Ovary (tissue), 9 donors: Measurements from ENCODE around the gene DUSP19. TPM values are rescaled to one million over a fixed set of nuclear protein-coding genes. Genes with fewer than 3 reads are reported as not detected.

ENCODE experiments used
- DNase-seq, 5 donors: peaks; one replicate each; pipeline ENCODE4 v3.0.0-alpha.2; 2019 to 2020
- H3K27ac ChIP-seq, 2 donors: fragments of 200-600 bp; one replicate each; pipeline versions ENCODE4 v1.5.1 to v1.8.0; 2019 to 2022
- H3K27me3 ChIP-seq: fragments of 200-600 bp; one replicate; pipeline ENCODE4 v1.8.0; 2022
- H3K36me3 ChIP-seq: fragments of 200-600 bp; sonication (generic); one replicate; pipeline ENCODE4 v1.5.1; 2019
- H3K4me1 ChIP-seq: one replicate; pipeline ENCODE4 v1.8.1; 2013; ENCODE audit warnings: mild to moderate bottlenecking, moderate library complexity; ENCODE audit not compliant: insufficient read depth
- H3K4me3 ChIP-seq: fragments of 200-600 bp; sonication (generic); one replicate; pipeline ENCODE4 v1.5.1; 2017
- H3K9me3 ChIP-seq, 2 donors: fragments of 200-600 bp in 1 of 2; sonication (generic) in 1 of 2; one replicate each; pipeline versions ENCODE4 v1.5.1 to v1.8.1; 2013 to 2019; ENCODE audit warnings: mild to moderate bottlenecking in 1 of 2, moderate library complexity in 1 of 2
- CTCF ChIP-seq, 3 donors: fragments of 450-650 bp in 2 of 3; fragments of 200-600 bp in 1 of 3; IDR thresholded peaks; one replicate each; pipeline versions ENCODE4 v1.5.1 to v1.8.0; 2016 to 2022; ENCODE audit warnings: antibody characterized with exemption in 3 of 3, mild to moderate bottlenecking in 1 of 3
- EP300 ChIP-seq: sonication (generic); formaldehyde crosslinking; IDR thresholded peaks from one replicate; pipeline ENCODE4 v1.6.1; 2017; ENCODE audit warnings: antibody characterized with exemption
- POLR2A ChIP-seq: fragments of 450-650 bp; IDR thresholded peaks from one replicate; pipeline ENCODE4 v1.6.1; 2017; ENCODE audit warnings: antibody characterized with exemption, mild to moderate bottlenecking, moderate library complexity
- WGBS, 3 donors: extraction: QIAGEN DNeasy Blood & Tissue Kit in 1 of 3; methylation state at CpG; one replicate each; pipeline versions ENCODE4 v1.1.5 to v1.1.7; 2013 to 2017; 5-methylcytosine and 5-hydroxymethylcytosine counted together
- intact Hi-C, 4 donors: fragments of 100-400 bp; cut with DNase I; formaldehyde crosslinking; loops; one replicate each; pipeline versions ENCODE4 v1.11.0 to v1.15.1; 2022 to 2023
- polyA plus RNA-seq, 2 donors: library from polyadenylated mRNA; stranded (reverse); fragments of 200-250 nt in 1 of 2; fragments of 350-450 nt in 1 of 2; fragmentation: Illumina TruSeq in 1 of 2; extraction: RNeasy Lipid Tissue Mini Kit (QIAGEN cat#74804) in 1 of 2; gene quantifications; one replicate each; pipeline ENCODE4 v1.2.3, GENCODE V29; 2013 to 2014
- total RNA-seq, 7 donors: library from RNA; depleted of rRNA in 2 of 7; stranded (reverse); fragments of >200 nt in 2 of 7; fragmentation: NEBNext Ultra II Directional in 3 of 7; extraction: Animal tissue kit (Norgen Biotek cat#: 25700) in 3 of 7; gene quantifications; one replicate each; pipeline versions ENCODE4 v1.1.0 to v1.2.4, GENCODE V29; 2016 to 2023
- donor health status: DM: no; HTN: no; CAD: no; lungs with moderate emphysema.
- donor health status: DM: no; HTN: no; CAD: no.
- donor health status: Bipolar disorder and iron deficiency.
- donor health status: DM: yes; HTN: yes; CAD: no.
- donor health status: DM: no; HTN: no; CAD: no.
- donor health status: DM: yes; HTN: yes; CAD: no.

DUSP19 gene
- total and polyA plus RNA-seq, 9 donors, result 1.4 to 5.5 (median 3.4) TPM

GRCh38 chr2:183072177-183072576, 6.4 kb upstream of the DUSP19 start:
- no peak for DNase-seq
- H3K9me3 ChIP-seq, result no peaks in the 10 kb centered on the region
- no peaks in the 10 kb centered on the region for H3K36me3 ChIP-seq
- no peaks in the 10 kb centered on the region for H3K27me3 ChIP-seq
- no peak overlapping the region for H3K27ac ChIP-seq
- 83 to 93% (median 90%) methylated on average over 7 of the region's 7 CpGs for WGBS, 3 donors
- no peak for TF ChIP-seq EP300
- no peak for TF ChIP-seq POLR2A
- no peak for TF ChIP-seq CTCF (IDR thresholded peaks at IDR 0.05)
- intact Hi-C loops, result no loop called here
- no peak overlapping the region for H3K4me3 ChIP-seq
- no peaks in the 10 kb centered on the region for H3K4me1 ChIP-seq

- Histone ChIP-seq H3K4me3 (peak overlapping the region; percentile 59), H3K4me1 (peaks cover 1% of the 10 kb centered on the region), H3K27ac (peak overlapping the region in 1 of 2 donors; percentile 48), H3K27me3 (no peaks in the 10 kb centered on the region), H3K9me3 (no peaks in the 10 kb centered on the region), H3K36me3 (no peaks in the 10 kb centered on the region)
- DNase-seq, result peak in 1 of 5 donors; percentile 41
- TF ChIP-seq POLR2A, result no peak
- TF ChIP-seq EP300, result no peak
- no peak for TF ChIP-seq CTCF (IDR thresholded peaks at IDR 0.05)
- WGBS, 3 donors, result 2 to 11% (median 3%) methylated on average over 8 of the region's 8 CpGs
- intact Hi-C loops, result no loop called here
Measured at GRCh38 chr2:183078163-183078463, 434 bp upstream of the DUSP19 start.

GRCh38 chr2:183079139-183079775, 710 bp downstream of the DUSP19 start:
- intact Hi-C loops, result no loop called here
- Histone ChIP-seq H3K4me3 (peak overlapping the region; percentile 59), H3K36me3 (no peaks in the 10 kb centered on the region), H3K27ac (peak overlapping the region in 1 of 2 donors; percentile 48), H3K27me3 (no peaks in the 10 kb centered on the region), H3K4me1 (peaks cover 1% of the 10 kb centered on the region), H3K9me3 (no peaks in the 10 kb centered on the region)
- DNase-seq, result no peak
- TF ChIP-seq EP300, result no peak
- no peak for TF ChIP-seq CTCF (IDR thresholded peaks at IDR 0.05)
- no peak for TF ChIP-seq POLR2A
- WGBS, 3 donors, result 6 to 11% (median 7%) methylated on average over 13 of the region's 13 CpGs

GRCh38 chr2:183081911-183082310, 3.4 kb downstream of the DUSP19 start:
- Histone ChIP-seq H3K4me1 (peaks cover 1% of the 10 kb centered on the region), H3K27ac (no peak overlapping the region), H3K4me3 (no peak overlapping the region), H3K9me3 (no peaks in the 10 kb centered on the region), H3K36me3 (no peaks in the 10 kb centered on the region), H3K27me3 (no peaks in the 10 kb centered on the region)
- no peak for TF ChIP-seq POLR2A
- TF ChIP-seq EP300, result no peak
- no peak for TF ChIP-seq CTCF (IDR thresholded peaks at IDR 0.05)
- intact Hi-C loops, result no loop called here
- no peak for DNase-seq
- 3 to 9% (median 9%) methylated on average over 1 of the region's 1 CpG for WGBS, 3 donors
